ENCODE measurements around the gene BTK.

DNA sequence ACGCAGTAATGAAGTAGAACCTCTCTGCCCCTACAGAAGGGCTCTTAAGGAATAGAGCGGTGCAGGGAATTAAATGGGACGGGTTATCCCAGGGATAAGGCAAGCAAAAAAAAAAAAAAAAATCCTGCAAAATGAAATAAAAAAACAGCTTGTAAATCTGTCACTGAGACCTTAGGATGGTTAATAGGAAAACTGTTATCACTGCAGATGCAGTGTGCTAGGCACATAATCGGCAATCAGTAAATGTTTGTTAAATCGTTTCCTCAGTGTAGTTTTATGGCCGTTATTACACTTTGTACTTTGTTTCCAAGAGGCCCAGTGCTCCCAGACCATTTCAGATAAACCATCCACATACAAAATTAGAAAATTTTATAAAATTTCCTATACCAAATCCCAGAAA, 23.1 kb upstream of the BTK start:
- TF ChIP-seq, protein P1, sequence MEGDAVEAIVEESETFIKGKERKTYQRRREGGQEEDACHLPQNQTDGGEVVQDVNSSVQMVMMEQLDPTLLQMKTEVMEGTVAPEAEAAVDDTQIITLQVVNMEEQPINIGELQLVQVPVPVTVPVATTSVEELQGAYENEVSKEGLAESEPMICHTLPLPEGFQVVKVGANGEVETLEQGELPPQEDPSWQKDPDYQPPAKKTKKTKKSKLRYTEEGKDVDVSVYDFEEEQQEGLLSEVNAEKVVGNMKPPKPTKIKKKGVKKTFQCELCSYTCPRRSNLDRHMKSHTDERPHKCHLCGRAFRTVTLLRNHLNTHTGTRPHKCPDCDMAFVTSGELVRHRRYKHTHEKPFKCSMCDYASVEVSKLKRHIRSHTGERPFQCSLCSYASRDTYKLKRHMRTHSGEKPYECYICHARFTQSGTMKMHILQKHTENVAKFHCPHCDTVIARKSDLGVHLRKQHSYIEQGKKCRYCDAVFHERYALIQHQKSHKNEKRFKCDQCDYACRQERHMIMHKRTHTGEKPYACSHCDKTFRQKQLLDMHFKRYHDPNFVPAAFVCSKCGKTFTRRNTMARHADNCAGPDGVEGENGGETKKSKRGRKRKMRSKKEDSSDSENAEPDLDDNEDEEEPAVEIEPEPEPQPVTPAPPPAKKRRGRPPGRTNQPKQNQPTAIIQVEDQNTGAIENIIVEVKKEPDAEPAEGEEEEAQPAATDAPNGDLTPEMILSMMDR (conservative IDR thresholded peaks at IDR 0.05; ENCODE audit: low read length): no peak
- TF ChIP-seq EZH2phosphoT487 (IDR thresholded peaks at IDR 0.05; ENCODE audit: borderline replicate concordance, low read depth, low read length): no peak
